Mesenchymal stem cell (in vitro differentiated cells and primary cell): ENCODE results near the gene ATP6V0B.

Experiments used
- DNase-seq: peaks from one replicate; pipeline ENCODE4 v3.0.0-alpha.2; 2013
- H2AFZ ChIP-seq: one replicate; pipeline ENCODE4 v1.6.1; 2013; ENCODE audit warnings: low read depth, mild to moderate bottlenecking, control low read depth, inconsistent platforms, low read length, moderate library complexity
- H2AK5ac ChIP-seq: 2 replicates; pipeline ENCODE4 v1.6.1; 2013; ENCODE audit warnings: low read length, moderate library complexity, mild to moderate bottlenecking, inconsistent platforms; ENCODE audit not compliant: severe bottlenecking
- H2BK120ac ChIP-seq: one replicate; pipeline ENCODE4 v1.6.1; 2013; ENCODE audit warnings: low read depth, mild to moderate bottlenecking, inconsistent platforms, low read length, moderate library complexity
- H2BK12ac ChIP-seq, 2 experiments: one replicate each; pipeline ENCODE4 v1.6.1; 2013; ENCODE audit warnings: inconsistent platforms in 2 of 2, low read length in 2 of 2, mild to moderate bottlenecking in 2 of 2, moderate library complexity in 2 of 2, control low read depth in 1 of 2
- H2BK15ac ChIP-seq: one replicate; pipeline ENCODE4 v1.6.1; 2013; ENCODE audit warnings: mild to moderate bottlenecking, low read depth, inconsistent platforms; ENCODE audit not compliant: poor library complexity, severe bottlenecking
- H2BK5ac ChIP-seq: 2 replicates; pipeline ENCODE4 v1.6.1; 2013; ENCODE audit warnings: low read depth, mild to moderate bottlenecking, low read length, control low read depth, inconsistent platforms; ENCODE audit not compliant: poor library complexity, severe bottlenecking
- H3K14ac ChIP-seq, 2 experiments: one replicate each; pipeline ENCODE4 v1.6.1; 2013; ENCODE audit warnings: inconsistent platforms in 2 of 2, low read length in 2 of 2, control low read depth in 1 of 2, mild to moderate bottlenecking in 1 of 2, moderate library complexity in 1 of 2
- H3K18ac ChIP-seq, 2 experiments: one replicate each; pipeline ENCODE4 v1.6.1; 2013; ENCODE audit warnings: inconsistent platforms in 2 of 2, low read length in 2 of 2, control low read depth in 1 of 2, low read depth in 1 of 2, mild to moderate bottlenecking in 1 of 2
- H3K23ac ChIP-seq, 2 experiments: one replicate each; pipeline ENCODE4 v1.6.1; 2013; ENCODE audit warnings: inconsistent platforms in 2 of 2, low read length in 2 of 2, mild to moderate bottlenecking in 2 of 2, moderate library complexity in 2 of 2, control low read depth in 1 of 2
- H3K27ac ChIP-seq: 2 replicates; pipeline ENCODE4 v1.5.1; 2013; ENCODE audit warnings: mild to moderate bottlenecking, moderate library complexity, low read length, control low read depth, inconsistent platforms; ENCODE audit not compliant: poor library complexity, severe bottlenecking
- H3K27me3 ChIP-seq, 2 experiments: 2 replicates each; pipeline versions ENCODE4 v1.6.1 to v1.7.0; 2013; ENCODE audit warnings: low read length in 2 of 2, mild to moderate bottlenecking in 2 of 2, moderate library complexity in 2 of 2, control low read depth in 1 of 2, inconsistent platforms in 1 of 2; ENCODE audit not compliant: control insufficient read depth in 1 of 2, insufficient read depth in 1 of 2
- H3K36me3 ChIP-seq, 2 experiments: 2 replicates each; pipeline versions ENCODE4 v1.6.1 to v1.7.0; 2013; ENCODE audit warnings: low read length in 2 of 2, control low read depth in 1 of 2, inconsistent platforms in 1 of 2, low read depth in 1 of 2, mild to moderate bottlenecking in 1 of 2; ENCODE audit not compliant: insufficient read depth in 2 of 2, control insufficient read depth in 1 of 2
- H3K4ac ChIP-seq, 2 experiments: one replicate each; pipeline ENCODE4 v1.6.1; 2013; ENCODE audit warnings: inconsistent platforms in 2 of 2, low read length in 2 of 2, mild to moderate bottlenecking in 2 of 2, moderate library complexity in 2 of 2, control low read depth in 1 of 2, low read depth in 1 of 2
- H3K4me1 ChIP-seq: 2 replicates; pipeline ENCODE4 v1.6.1; 2013; ENCODE audit warnings: low read depth, low read length, control low read depth; ENCODE audit not compliant: control insufficient read depth, insufficient read depth
- H3K4me2 ChIP-seq: 2 replicates; pipeline ENCODE4 v1.6.1; 2013; ENCODE audit warnings: low read length, mild to moderate bottlenecking, inconsistent platforms; ENCODE audit not compliant: poor library complexity, severe bottlenecking
- H3K4me3 ChIP-seq, 2 experiments: 2 replicates each; pipeline versions ENCODE4 v1.5.1 to v1.7.0; 2013; ENCODE audit warnings: low read length in 2 of 2, mild to moderate bottlenecking in 2 of 2, control low read depth in 1 of 2, low read depth in 1 of 2; ENCODE audit not compliant: insufficient read depth in 1 of 2
- H3K79me1 ChIP-seq: replicated peaks from 2 replicates; pipeline ENCODE4 v1.6.1; 2013; ENCODE audit warnings: mild to moderate bottlenecking, control low read depth, low read length, inconsistent platforms; ENCODE audit not compliant: poor library complexity, severe bottlenecking
- H3K9ac ChIP-seq: 2 replicates; pipeline ENCODE4 v1.7.0; 2013; ENCODE audit warnings: mild to moderate bottlenecking, low read length, moderate library complexity
- H3K9me3 ChIP-seq: 2 replicates; pipeline ENCODE4 v1.7.0; 2013; ENCODE audit warnings: mild to moderate bottlenecking, low read length; ENCODE audit not compliant: control insufficient read depth
- H4K8ac ChIP-seq: one replicate; pipeline ENCODE4 v1.6.1; 2013; ENCODE audit warnings: inconsistent platforms, mild to moderate bottlenecking, low read length, moderate library complexity
- H4K91ac ChIP-seq: one replicate; pipeline ENCODE4 v1.6.1; 2013; ENCODE audit warnings: mild to moderate bottlenecking, low read length, inconsistent platforms
- WGBS: methylation state at CpG from one replicate; pipeline ENCODE4 v1.1.7; 2013; ENCODE audit warnings: mixed read lengths; 5-methylcytosine and 5-hydroxymethylcytosine counted together

The ATP6V0B gene

GRCh38 chr1:43986712-43987111 lies 12.0 kb downstream of the ATP6V0B start:
- Histone ChIP-seq H3K9ac (no peak overlapping the region), H2BK5ac (no peak overlapping the region), H3K23ac (peak overlapping the region in 1 of 2 experiments; percentile 48), H3K4me2 (no peak overlapping the region), H4K8ac (no peak overlapping the region), H3K79me1 (peaks cover 14% of the 10 kb centered on the region), H3K14ac (no peak overlapping the region), H3K36me3 (peaks cover 38 to 49% of the 10 kb centered on the region in 2 experiments), H3K4me3 (no peak overlapping the region), H3K4me1 (peaks cover 26% of the 10 kb centered on the region), H3K27ac (no peak overlapping the region), H3K9me3 (no peaks in the 10 kb centered on the region), H2AFZ (no peak overlapping the region), H2AK5ac (no peak overlapping the region), H3K4ac (peak overlapping the region in 1 of 2 experiments; percentile 12), H2BK120ac (no peak overlapping the region), H2BK12ac (no peak overlapping the region), H3K18ac (peak overlapping the region in 1 of 2 experiments; percentile 28), H4K91ac (no peak overlapping the region), H2BK15ac (no peak overlapping the region), H3K27me3 (no peaks in the 10 kb centered on the region)
- WGBS: 91% methylated on average over 6 of the region's 6 CpGs
- no peak for DNase-seq

DNA sequence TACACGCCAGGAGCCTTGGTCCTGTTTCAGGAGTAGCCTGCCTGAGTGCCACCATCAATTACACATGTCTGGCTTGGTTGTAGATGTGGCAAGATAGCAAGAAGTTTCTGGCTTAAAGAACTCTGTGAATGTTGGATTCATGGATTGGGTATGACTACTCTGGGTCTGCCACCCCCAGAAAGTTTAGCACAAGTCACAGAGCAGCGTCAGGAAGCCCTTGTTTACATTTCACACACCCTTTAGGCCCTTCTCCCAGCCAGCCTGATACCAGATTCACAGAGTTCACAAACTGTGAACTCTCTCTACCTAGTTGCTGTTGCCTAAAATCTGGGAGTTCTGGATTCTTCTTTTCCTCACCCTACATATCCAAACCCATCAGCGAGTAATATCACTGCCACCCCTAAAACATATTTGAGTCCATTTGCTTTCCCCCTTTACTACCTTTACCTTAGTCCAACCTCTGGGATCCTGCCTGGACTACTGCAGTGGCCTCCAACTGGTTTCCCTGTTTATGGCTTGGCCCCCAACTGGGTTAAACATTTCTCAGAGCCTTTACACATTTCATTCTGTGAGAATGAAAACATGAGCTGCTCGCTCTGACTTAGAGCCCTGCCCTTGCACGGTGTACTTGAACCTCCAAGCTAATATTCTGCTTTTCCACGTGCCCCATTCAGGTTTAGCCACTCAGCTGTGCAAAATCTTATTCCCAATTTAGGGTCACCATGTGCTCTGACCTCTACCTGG lies 12.6 kb downstream of the ATP6V0B start:
- Histone ChIP-seq H3K4me2 (no peak overlapping the region), H2AFZ (no peak overlapping the region), H2AK5ac (no peak overlapping the region), H3K14ac (peak overlapping the region in 1 of 2 experiments; percentile 24), H2BK120ac (no peak overlapping the region), H2BK12ac (no peak overlapping the region), H4K91ac (no peak overlapping the region), H3K4ac (no peak overlapping the region), H3K18ac (peak overlapping the region in 1 of 2 experiments; percentile 28), H3K27ac (peak overlapping the region; percentile 11), H3K36me3 (peaks cover 34 to 43% of the 10 kb centered on the region in 2 experiments), H3K4me3 (no peak overlapping the region), H2BK15ac (no peak overlapping the region), H2BK5ac (no peak overlapping the region), H3K79me1 (peaks cover 9% of the 10 kb centered on the region), H3K9ac (no peak overlapping the region), H3K23ac (no peak overlapping the region), H3K27me3 (no peaks in the 10 kb centered on the region), H4K8ac (no peak overlapping the region), H3K9me3 (no peaks in the 10 kb centered on the region), H3K4me1 (peaks cover 26% of the 10 kb centered on the region)
- 64% methylated on average over 6 of the region's 6 CpGs for WGBS
- peak; percentile 50 for DNase-seq

DNA sequence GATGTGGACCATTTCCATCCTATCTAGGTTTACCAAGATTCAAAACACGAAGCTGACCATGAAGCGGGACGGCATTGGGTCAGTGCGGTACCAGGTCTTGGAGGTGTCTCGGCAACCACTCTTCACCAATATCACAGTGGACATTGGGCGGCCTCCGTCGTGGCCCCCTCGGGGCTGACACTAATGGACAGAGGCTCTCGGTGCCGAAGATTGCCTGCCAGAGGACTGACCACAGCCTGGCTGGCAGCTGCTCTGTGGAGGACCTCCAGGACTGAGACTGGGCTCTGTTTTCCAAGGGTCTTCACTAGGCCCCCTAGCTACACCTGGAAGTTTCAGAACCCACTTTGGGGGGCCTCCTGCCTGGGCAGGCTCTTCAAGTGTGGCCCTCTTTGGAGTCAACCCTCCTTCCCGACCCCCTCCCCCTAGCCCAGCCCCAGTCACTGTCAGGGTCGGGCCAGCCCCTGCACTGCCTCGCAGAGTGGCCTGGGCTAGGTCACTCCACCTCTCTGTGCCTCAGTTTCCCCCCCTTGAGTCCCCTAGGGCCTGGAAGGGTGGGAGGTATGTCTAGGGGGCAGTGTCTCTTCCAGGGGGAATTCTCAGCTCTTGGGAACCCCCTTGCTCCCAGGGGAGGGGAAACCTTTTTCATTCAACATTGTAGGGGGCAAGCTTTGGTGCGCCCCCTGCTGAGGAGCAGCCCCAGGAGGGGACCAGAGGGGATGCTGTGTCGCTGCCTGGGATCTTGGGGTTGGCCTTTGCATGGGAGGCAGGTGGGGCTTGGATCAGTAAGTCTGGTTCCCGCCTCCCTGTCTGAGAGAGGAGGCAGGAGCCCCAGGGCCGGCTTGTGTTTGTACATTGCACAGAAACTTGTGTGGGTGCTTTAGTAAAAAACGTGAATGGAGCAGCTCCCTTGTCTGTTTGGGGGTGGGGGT lies 15.8 kb downstream of the ATP6V0B start:
- no peak overlapping the region for H2AFZ ChIP-seq
- no peak overlapping the region for H2BK5ac ChIP-seq
- peaks cover 32% of the 10 kb centered on the region for H3K4me1 ChIP-seq
- H4K8ac ChIP-seq: peak overlapping the region; percentile 43
- H2AK5ac ChIP-seq: peak overlapping the region; percentile 38
- no peaks in the 10 kb centered on the region for H3K9me3 ChIP-seq
- peak overlapping the region; percentile 91 for H3K9ac ChIP-seq
- H3K4me3 ChIP-seq: peak overlapping the region; percentile 79 to 84
- no peak overlapping the region for H2BK12ac ChIP-seq
- H2BK15ac ChIP-seq: no peak overlapping the region
- H3K27me3 ChIP-seq: no peaks in the 10 kb centered on the region
- H3K4ac ChIP-seq: peak overlapping the region in 1 of 2 experiments; percentile 47
- no peak overlapping the region for H3K27ac ChIP-seq
- H3K18ac ChIP-seq: peak overlapping the region in 1 of 2 experiments; percentile 46
- no peak overlapping the region for H2BK120ac ChIP-seq
- H3K14ac ChIP-seq: peak overlapping the region in 1 of 2 experiments; percentile 28
- no peak overlapping the region for H3K23ac ChIP-seq
- WGBS: 74% methylated on average over 17 of the region's 19 CpGs
- H4K91ac ChIP-seq: no peak overlapping the region
- DNase-seq: no peak
- peak overlapping the region; percentile 82 for H3K4me2 ChIP-seq
- no peaks in the 10 kb centered on the region for H3K79me1 ChIP-seq
- H3K36me3 ChIP-seq: peaks cover 10 to 23% of the 10 kb centered on the region in 2 experiments

DNA sequence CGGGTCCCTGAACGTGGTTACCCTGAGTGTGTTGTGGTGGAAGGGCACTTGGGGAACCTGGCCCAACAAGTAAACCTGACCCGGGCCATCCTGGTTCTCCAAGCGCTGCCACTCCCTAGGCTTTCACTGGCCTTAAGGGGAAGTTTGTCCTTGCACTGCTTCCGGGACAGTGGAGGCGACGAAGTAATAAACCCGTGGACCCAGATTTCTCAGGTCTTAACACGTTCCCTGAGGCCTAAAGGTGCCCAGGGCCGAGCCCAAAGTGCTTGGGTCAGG lies 16.4 kb downstream of the ATP6V0B start:
- 6% methylated on average over 10 of the region's 10 CpGs for WGBS
- Histone ChIP-seq H3K79me1 (no peaks in the 10 kb centered on the region), H3K18ac (peak overlapping the region in 1 of 2 experiments; percentile 46), H3K23ac (no peak overlapping the region), H3K9me3 (no peaks in the 10 kb centered on the region), H2BK12ac (no peak overlapping the region), H2BK120ac (no peak overlapping the region), H3K4ac (no peak overlapping the region), H2BK15ac (no peak overlapping the region), H3K4me3 (peak overlapping the region; percentile 79 to 84), H3K4me2 (peak overlapping the region; percentile 82), H2AK5ac (no peak overlapping the region), H2AFZ (peak overlapping the region; percentile 3), H3K14ac (peak overlapping the region in 1 of 2 experiments; percentile 28), H4K91ac (no peak overlapping the region), H3K27me3 (no peaks in the 10 kb centered on the region), H4K8ac (peak overlapping the region; percentile 43), H3K36me3 (peaks cover 4 to 17% of the 10 kb centered on the region in 2 experiments), H3K9ac (peak overlapping the region; percentile 91), H3K4me1 (peaks cover 32% of the 10 kb centered on the region), H3K27ac (peak overlapping the region; percentile 41), H2BK5ac (no peak overlapping the region)
- DNase-seq: no peak
